Activated T-cell treated with anti-CD3 and anti-CD28 coated beads for 4 hours (primary cell): ENCODE results near the gene TEX264.
A peak's percentile ranks its signal among the peaks of the same experiment; 100 is the strongest.
"Not testable (repeated sequence)": the region's sequence is repeated elsewhere in the genome, so short reads cannot be mapped to it uniquely, and the experiment has no call there.

Experiments
- DNase-seq: peaks from one replicate; pipeline ENCODE4 v3.0.0-alpha.2; 2020

The TEX264 gene, protein sequence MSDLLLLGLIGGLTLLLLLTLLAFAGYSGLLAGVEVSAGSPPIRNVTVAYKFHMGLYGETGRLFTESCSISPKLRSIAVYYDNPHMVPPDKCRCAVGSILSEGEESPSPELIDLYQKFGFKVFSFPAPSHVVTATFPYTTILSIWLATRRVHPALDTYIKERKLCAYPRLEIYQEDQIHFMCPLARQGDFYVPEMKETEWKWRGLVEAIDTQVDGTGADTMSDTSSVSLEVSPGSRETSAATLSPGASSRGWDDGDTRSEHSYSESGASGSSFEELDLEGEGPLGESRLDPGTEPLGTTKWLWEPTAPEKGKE

DNA sequence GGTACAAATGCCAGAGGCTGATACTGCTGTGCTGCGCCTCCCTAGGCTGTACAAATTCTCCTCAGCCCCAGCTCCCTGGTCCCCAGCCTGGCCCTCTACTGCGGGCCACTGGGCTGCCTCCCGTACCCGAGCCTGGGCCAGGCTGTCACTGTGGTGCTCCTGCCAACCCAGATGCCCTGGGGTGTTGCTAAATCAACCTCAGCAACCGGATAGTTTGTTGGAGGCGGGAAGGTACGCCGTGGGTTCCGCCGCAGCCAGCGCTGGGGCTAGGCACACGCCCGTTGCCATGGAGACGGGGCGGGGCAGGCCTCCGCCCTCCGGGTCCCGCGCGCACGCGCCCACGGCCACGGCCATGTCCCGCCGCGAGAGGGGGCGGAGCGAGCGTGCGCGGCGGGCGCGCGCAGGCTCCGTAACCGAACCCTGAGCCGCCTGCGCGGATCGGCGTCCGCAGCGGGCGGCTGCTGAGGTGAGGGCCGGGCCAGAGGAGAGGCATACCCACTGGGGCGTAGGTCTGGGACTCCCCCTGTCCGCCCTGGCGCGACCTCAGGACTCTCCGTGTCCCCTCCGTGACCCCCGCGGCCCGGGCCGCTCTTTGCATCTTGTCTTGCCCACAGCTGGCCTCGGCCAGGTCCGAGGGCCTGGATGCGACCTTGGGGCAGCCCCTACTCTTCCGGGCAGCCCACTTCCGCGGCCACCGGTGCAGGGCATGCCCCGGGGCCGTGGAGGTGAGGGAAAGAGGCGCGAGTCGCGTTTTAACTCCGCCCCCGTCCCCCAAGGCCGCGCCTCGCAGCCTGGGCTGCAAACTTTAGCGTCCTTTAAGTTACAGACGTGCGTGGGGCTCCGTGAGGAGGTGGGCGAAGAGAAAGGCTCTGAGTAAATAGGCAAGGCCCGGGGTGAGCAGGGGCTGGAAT lies at the start of gene TEX264:
Gene TEX264 (plus strand): TSS at position 430 of the 911 bp plus-strand sequence. CDS start 3,053 bp downstream, outside the sequence.
- peak; percentile 87 for DNase-seq

DNA sequence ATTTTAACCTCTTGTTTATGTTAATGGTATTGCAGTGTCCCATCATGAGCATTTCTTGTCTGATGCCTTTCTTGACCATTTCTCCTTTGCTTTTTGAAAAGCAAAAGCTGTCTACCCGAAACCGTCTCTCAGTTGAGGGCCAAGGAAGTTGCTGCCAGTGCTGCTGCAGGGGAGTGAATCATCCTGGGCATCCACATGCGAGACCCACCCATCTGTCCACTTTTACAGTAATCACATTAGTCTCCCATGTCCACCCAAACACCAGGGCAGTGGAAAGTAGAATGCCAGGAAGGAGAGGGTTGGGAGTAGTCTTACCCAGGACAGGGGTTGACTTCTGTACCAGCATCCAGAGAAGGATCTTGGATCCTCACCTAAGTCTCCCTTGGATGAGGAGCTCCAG lies 48.6 kb upstream of the TEX264 start:
- no peak for DNase-seq

DNA sequence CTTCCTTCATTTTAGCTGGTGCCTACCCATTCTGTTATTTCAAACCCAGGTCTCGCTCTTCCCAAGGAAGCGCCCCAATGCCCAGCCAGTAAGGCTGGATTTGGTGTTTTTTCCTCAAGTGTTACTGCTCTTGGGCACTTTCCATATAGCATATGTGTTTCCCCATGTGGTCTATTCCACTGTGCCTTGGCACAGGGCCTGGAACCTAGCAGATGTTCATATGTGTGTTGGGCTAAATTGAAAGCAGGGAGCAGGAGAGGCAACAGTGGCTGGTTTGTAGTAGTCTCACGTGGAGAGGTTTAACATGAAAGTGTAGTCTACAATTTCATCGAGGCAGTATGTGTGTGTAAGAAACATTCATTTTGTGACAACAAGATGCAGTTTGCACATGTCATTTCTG lies 48.2 kb upstream of the TEX264 start:
- no peak for DNase-seq

DNA sequence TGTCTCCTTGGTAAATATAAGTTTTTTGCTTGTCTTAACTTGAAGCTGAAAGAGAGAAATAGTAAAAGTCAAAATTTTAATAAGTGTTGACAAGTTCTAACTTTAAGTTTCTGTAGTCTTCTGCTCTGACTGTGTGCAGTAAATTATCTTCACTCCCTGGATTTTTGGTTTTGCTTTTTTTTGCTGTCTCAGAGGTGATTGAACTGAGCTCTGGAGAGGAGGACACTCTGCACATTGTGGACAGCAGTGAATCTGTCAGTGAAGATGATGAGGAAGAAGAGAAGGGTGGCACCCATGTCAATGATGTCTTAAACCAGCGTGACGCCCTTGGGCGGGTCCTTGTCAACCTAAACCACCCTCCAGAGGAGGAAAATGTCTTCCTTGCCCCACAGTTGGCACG lies 40.5 kb upstream of the TEX264 start:
- DNase-seq: no peak

DNA sequence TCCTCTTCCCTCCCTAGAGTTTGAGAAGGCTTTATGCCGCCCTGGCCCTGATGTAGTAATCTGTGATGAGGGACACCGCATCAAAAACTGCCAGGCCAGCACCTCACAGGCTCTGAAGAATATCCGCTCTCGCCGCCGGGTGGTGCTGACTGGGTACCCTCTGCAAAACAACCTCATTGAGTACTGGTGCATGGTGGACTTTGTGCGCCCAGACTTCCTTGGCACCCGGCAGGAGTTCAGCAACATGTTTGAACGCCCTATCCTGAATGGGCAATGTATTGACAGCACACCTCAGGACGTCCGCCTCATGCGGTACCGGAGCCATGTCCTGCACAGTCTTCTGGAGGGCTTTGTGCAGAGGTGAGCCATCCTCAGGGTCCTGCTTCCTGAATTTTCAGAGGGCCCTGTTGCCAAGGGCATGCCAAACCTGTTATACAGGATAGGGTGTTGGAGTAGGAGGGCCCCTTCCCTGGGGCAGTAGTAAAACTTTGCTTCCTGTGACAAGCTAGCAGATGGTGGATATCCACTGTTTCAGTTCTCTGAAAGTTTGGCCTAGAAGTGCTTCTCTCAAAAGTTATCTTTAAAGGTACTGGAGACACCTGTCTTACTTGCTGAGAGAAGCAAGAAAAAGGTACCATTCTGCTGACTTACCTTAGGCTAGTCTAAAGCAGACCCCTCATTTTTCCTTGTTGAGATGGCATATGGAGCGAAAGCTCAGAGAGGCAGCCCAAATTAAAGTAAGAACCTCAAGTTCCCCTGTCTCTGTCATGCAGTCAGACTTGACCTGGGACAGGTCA lies 33.7 kb upstream of the TEX264 start:
- no peak for DNase-seq

DNA sequence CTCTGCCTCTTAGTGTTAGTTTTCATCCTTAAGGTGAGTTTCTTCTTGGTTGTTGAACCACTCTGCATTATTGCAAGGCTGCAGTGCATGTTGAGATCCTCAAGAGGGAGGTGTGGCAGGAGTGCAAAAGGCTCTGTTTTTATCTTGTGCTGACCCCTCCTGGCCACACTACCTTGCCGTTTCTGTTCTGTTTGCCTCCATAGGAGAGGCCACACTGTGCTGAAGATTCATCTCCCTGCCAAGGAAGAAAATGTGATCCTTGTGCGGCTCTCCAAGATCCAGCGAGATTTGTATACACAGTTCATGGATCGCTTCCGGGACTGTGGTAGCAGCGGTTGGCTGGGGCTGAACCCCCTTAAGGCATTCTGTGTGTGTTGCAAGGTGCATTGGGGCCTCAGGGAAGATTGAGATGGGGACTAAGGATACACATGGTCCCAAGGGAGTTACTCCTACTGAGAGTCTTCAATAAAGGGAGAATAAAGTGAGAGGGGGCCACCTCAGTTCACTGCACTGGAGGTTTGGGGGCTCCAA lies 33.0 kb upstream of the TEX264 start:
- DNase-seq: no peak

DNA sequence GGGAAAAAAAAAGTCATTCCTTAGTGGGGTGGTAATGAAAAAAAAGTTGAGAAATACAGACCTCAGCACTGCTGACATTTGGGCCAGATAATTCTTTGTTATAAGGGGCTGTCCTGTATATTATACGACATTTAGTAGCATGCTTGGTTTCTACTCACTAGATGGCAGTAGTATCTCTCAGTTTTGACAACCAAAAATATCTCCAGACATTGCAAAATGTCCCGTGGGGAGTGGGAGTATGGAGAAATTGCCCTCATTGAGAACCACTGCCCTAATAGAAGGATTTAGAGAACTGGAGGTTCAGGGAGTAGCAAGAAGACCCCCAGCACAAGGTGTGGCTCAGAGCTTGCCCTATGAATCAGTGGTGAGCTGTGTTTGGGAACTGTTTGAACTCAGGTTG lies 28.6 kb upstream of the TEX264 start:
- no peak for DNase-seq

DNA sequence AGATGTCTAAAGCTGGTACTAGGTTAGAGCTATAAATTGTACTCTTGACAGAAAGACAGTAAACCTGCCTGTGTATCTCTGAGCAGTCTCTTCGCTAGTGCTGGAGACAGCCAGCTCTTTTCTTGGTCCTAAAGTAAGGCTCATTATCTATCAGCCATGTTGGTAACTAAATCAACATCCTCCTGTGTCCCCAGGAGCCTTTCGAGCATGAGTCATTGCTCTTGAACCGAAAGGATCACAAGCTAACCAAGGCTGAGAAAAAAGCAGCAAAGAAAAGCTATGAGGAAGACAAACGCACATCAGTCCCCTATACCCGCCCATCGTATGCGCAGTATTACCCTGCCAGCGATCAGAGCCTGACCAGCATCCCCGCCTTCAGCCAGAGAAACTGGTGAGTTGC lies 25.0 kb upstream of the TEX264 start:
- DNase-seq: no peak

DNA sequence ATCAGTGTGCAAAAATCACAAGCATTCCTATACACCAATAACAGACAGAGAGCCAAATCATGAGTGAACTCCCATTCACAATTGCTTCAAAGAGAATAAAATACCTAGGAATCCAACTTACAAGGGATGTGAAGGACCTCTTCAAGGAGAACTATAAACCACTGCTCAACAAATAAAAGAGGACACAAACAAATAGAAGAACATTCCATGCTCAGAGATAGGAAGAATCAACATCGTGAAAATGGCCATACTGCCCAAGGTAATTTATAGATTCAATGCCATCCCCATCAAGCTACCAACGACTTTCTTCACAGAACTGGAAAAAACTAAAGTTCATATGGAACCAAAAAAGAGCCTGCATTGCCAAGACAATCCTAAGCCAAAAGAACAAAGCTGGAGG lies 18.9 kb upstream of the TEX264 start:
- not testable (repeated sequence) for DNase-seq

DNA sequence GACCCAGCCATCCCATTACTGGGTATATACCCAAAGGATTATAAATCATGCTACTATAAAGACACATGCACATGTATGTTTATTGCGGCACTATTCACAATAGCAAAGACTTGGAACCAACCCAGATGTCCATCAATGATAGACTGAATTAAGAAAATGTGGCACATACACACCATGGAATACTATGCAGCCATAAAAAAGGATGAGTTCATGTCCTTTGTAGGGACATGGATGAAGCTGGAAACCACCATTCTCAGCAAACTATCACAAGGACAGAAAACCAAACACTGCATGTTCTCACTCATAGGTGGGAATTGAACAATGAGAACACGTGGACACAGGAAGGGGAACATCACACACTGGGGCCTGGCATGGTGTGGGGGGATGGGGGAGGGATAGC lies 17.6 kb upstream of the TEX264 start:
- not testable (repeated sequence) for DNase-seq

DNA sequence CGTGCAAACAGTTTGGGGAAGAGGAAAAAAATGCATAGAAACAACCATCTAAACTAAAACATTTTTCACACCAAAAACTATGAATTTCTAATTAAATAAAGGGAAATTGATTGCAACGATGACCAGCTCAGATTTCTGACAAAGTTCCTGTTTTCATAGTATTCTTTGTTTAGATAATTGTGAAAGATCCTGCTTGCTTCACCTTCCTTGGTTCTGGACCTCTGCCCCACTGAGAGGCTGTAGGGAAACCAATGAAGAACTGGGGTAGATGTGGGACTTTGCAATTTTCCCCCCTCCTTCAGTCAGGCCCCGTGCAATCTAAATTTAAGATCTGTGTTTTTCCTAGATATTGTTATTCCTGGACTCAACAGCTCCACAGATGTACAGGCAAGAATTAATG lies 13.8 kb upstream of the TEX264 start:
- no peak for DNase-seq

DNA sequence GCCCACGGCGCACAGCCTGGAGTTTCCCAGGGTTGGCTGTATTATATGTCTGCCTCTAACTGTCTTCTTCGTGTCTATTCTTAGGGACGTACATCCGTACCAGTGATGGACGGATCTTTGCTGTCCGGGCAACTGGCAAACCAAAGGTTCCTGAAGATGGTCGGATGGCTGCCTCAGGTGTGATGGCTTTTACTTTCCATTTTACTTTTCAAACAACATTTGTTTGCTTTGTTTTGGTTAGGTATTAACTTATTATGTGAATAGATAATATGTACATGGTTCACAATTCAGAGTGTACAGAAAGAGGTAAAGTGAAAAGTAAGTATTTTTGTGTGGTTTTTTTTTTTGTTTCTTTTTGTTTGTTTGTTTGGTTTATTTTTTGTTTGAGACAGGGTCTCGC lies 11.1 kb upstream of the TEX264 start:
- no peak for DNase-seq

DNA sequence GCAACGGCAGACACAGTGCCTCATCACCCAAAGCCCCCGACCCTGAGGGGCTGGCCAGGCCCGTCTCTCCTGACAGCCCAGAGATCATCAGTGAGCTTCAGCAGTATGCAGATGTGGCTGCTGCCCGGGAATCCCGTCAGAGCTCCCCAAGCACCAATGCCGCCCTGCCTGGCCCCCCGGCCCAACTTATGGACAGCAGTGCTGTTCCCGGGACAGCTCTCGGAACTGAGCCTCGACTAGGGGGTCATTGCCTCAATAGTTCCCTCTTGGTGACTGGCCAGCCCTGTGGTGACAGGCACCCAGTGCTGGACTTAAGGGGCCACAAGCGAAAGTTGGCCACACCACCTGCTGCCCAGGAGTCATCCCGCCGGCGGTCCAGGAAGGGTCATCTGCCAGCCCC lies 8.6 kb upstream of the TEX264 start:
- no peak for DNase-seq

DNA sequence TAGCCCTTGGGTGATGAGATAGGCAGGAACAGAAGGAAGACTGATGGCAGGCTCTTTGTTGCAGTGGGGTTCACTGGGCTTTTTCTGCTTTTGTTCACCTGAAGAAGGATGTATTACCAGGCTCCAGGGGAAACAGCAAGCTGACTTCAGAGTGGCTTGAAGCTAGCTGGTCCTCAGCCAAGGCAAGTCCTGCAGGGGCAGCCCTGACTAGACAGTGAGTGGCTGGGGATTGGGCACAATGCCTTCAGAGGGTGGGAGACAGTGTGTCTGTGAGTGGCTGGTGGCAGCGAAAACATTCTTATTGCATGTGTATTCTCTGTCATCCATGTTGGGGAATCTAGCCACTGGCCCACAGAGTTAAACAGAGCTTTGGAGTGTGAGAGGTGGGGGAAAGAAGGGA lies 2.3 kb upstream of the TEX264 start:
- no peak for DNase-seq

DNA sequence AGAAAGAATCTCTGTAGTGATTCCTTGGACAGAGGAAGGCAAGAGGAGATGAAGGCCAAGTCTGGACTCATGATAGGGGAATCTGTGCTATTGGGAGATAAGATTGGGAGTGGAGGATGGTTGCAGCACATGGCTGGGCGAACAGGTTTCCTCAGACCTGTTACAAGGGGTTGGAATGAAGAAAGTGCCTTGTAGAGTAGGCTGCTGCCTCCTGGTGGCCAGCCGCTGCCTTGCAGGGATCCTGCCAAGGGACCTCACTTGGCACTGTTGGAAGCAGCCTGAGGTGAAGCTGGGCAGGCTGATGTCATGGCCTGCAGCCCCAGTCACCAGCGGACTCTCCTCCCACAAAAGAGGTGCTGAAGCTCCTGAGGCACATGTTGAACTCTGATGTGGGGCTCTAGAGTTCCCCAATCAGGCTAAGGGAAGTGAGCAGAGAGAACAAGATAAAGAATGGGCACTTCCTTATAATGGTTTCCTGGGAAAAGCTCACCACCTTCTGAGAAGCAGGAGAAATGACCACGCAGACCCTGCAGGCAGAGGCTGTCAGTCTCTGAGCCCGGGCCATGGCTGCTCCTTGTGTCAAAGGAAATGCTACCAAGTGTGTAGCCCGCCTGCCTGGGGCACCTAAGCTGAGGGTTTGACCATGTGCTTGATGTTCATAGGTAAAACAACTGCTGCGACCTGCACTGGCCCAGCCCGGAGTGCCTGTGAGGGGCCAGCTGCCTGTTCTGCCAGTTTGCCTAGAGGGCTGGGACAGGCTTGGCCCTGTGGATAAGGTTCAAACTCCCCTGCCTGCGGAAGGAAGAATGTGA lies 1.6 kb upstream of the TEX264 start:
- DNase-seq: peak; percentile 71

DNA sequence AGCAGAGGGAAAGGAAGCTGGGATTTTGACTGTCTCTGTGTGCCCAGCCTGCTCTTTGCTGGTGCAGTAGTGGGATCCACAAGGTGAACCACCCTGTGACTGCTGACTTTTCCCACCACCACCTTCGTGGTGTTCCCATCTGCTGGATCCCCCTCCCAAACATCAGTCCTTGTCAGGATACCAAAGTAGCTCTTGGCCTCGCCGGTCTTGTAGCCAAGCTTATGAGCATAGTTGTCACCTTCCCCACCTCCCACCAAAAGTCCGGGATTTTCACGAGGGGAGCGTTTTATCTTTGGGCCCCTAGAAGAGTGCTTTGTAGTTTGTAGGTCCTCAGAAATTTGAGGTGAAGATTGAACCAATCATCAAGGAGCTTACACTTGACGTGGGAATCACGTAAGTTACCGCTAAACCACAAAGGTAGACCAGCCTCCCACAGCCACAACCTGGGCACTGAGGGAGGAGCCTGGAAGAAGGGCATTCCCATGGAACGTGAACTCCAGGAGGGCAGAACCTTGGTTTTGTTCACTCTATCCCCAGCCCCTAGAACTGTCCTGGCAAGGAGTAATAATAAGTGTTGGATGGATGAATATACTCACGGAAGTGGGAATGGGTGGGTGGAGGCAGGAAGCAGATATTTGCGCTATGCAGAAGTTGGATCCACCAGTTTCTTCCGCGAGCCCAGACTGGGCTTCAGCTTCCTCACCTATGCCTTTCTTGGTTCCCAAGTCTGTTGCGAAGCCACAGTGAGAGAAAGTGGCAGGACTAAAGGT lies 814 bp upstream of the TEX264 start:
- DNase-seq: no peak

DNA sequence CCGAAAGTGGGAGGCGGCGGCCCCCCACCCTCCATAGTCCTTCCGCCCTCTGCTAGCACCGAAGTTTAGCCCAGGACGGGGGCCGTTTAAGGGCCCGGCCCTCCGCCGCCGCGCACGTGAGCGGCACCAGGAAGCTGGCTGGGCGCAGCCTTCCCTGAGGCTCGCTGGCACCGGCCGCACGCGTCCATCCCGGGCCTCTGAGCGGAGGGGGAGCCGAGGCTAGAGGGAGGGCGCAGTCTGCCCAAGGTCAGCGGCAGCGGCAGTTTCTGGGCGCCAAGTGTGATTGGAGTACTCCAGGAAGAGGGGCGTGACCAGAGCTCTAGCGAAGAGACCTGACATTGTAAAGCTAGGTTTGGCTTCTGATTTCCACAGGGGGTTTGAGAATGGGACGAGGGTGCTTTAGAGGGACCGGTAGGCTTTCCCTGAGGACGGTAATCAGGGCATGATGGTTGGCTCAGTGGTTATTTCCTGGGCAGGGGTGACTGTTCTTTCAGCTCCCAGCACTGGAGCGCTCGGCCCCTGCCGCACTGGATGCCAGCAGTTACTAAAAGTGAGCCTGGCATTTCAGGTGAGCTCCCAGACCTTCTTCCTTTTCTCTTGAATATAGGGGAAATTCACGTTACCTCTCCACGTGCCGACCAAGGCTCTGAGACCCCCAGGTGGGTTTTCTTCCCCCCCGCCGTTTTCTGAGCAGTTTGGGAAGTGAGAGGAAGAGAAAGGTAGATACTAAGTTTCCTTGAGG lies 853 bp downstream of the TEX264 start:
- DNase-seq: no peak

DNA sequence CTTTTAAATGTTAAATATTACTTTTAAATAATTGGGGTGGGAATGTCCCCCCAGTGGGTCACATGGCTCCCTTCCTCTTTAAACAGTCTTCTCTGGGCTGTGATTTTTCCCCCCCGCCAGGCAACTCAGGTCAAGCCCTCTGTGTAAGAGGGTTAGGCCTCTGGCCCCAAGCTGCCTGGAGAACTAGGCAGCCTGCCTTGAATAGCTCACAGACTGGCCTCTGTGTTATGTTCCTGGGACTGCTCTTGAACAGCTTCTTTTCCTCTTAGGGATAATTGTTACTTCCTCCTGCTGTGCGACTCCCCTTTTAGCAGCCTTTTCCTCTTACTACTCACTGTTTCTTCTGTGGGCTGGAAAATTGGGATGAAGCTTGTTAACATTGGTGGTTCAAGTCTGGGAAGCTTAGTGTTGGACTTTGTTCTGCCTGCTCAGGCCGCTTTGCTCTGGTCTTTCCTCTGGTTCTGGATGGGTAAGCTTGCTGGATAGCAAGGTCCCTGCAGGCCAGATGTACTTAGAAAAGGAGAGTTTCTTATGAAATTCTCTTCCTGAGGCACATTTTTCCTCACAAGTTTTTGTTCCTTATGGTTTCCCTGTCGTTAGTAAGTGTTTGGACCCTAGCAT lies 2.2 kb downstream of the TEX264 start:
- DNase-seq: no peak

DNA sequence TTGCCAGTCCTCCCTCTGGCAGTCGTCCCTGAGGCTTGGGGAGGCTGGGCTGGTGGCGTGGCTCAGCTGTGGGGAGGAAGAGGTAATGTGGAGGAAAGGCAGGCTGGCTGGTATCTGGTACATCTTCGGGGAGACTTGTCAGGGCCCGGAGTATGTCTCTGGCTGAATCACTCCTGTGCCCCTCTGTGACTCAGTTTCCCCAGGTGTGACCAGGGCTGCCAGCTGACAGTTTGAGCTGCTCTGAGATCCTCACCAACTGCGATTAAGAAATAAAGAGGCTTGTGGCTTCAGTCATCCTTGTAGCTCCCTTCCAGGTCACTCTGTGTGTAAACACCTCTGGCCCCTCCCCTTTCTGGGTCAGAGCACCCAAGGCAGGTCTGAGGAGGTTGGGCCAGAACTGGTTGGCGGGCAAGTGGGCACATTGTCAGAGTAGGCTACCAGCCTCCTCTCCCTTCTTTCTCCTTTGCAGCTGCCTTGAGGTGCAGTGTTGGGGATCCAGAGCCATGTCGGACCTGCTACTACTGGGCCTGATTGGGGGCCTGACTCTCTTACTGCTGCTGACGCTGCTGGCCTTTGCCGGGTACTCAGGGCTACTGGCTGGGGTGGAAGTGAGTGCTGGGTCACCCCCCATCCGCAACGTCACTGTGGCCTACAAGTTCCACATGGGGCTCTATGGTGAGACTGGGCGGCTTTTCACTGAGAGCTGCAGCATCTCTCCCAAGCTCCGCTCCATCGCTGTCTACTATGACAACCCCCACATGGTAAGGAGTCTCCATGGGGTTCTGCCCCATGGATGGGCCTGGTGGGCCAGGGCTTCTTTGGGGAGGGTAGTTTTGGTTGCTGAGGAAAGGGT lies 3.0 kb downstream of the TEX264 start:
- DNase-seq: no peak
